Activated CD4-positive, alpha-beta T cell treated with anti-CD3 and anti-CD28 coated beads, Interleukin-2, amount 10 ng/mL, durations not matched to agents 24 days and 14 days (primary cell): ENCODE data around the gene ARRDC2. TPM values are rescaled to one million over a fixed set of nuclear protein-coding genes. Genes with fewer than 3 reads are reported as not detected.

ENCODE experiments used
- DNase-seq: peaks from one replicate; pipeline ENCODE4 v3.0.0; 2022
- H3K27ac Mint-ChIP-seq: one replicate; pipeline ENCODE4 v1.8.0; 2022; ENCODE audit warnings: mild to moderate bottlenecking, mixed read lengths
- H3K27me3 Mint-ChIP-seq: one replicate; pipeline ENCODE4 v1.8.0; 2022; ENCODE audit warnings: mixed read lengths
- H3K36me3 Mint-ChIP-seq: one replicate; pipeline ENCODE4 v1.8.0; 2022; ENCODE audit warnings: low read depth, mild to moderate bottlenecking, mixed read lengths
- H3K4me1 Mint-ChIP-seq: one replicate; pipeline ENCODE4 v1.8.0; 2021; ENCODE audit warnings: mixed read lengths
- H3K4me3 Mint-ChIP-seq: one replicate; pipeline ENCODE4 v1.8.0; 2022; ENCODE audit warnings: mild to moderate bottlenecking, moderate library complexity, mixed read lengths
- H3K9me3 Mint-ChIP-seq: one replicate; pipeline ENCODE4 v1.8.0; 2021; ENCODE audit warnings: mixed read lengths
- intact Hi-C: fragments of 100-400 bp; cut with micrococcal nuclease; formaldehyde crosslinking; loops from one replicate; pipeline ENCODE4 v1.15.1; 2023
- total RNA-seq: library from RNA; stranded (reverse); gene quantifications from 2 replicates; pipeline ENCODE4 v1.2.3, GENCODE V29; 2022

ARRDC2 gene
- total RNA-seq, 1 donor from 2014 or later: 41.7 TPM

GRCh38 chr19:18063463-18063862 lies 55.5 kb downstream of the ARRDC2 start:
- Mint-ChIP-seq H3K27me3 (no peaks in the 10 kb centered on the region), H3K4me1 (peaks cover 3% of the 10 kb centered on the region), H3K27ac (no peak overlapping the region), H3K4me3 (no peak overlapping the region), H3K36me3 (peaks cover 36% of the 10 kb centered on the region), H3K9me3 (no peaks in the 10 kb centered on the region)
- peak; percentile 79 for DNase-seq
- intact Hi-C loops: no loop called here

Other genes with a start within 250 kb of the ARRDC2 start
- not detected in 2 replicates for gene B3GNT3, start 213.0 kb upstream of the ARRDC2 start, total RNA-seq
- 5.9 and 8.7 TPM in 2 replicates for gene INSL3, start 186.7 kb upstream of the ARRDC2 start, total RNA-seq
- 226 and 239 TPM in 2 replicates for gene JAK3, start 160.2 kb upstream of the ARRDC2 start, total RNA-seq
- 2,698 and 2,718 TPM in 2 replicates for gene RPL18A, start 148.3 kb upstream of the ARRDC2 start, total RNA-seq
- 1.1 and 1.5 TPM in 2 replicates for gene SLC5A5, start 136.2 kb upstream of the ARRDC2 start, total RNA-seq
- 126 and 136 TPM in 2 replicates for gene CCDC124, start 75.2 kb upstream of the ARRDC2 start, total RNA-seq
- 0.62 TPM in 1 of 2 replicates, not detected in the other for gene KCNN1, start 41.1 kb upstream of the ARRDC2 start, total RNA-seq
- gene IL12RB1, start 78.8 kb downstream of the ARRDC2 start, total RNA-seq: 37.0 and 38.8 TPM in 2 replicates
- 16.2 and 17.2 TPM in 2 replicates for gene MAST3, start 89.6 kb downstream of the ARRDC2 start, total RNA-seq
- gene PIK3R2, start 145.0 kb downstream of the ARRDC2 start, total RNA-seq: 19.6 and 20.7 TPM in 2 replicates
- 49.4 and 52.7 TPM in 2 replicates for gene IFI30, start 165.6 kb downstream of the ARRDC2 start, total RNA-seq
- 18.4 and 20.9 TPM in 2 replicates for gene MPV17L2, start 185.0 kb downstream of the ARRDC2 start, total RNA-seq
- gene RAB3A, start 195.9 kb downstream of the ARRDC2 start, total RNA-seq: 9.6 and 10.3 TPM in 2 replicates
- 0.14 and 0.37 TPM in 2 replicates for gene PDE4C, start 218.3 kb downstream of the ARRDC2 start, total RNA-seq